Panc1 (cell line): ENCODE data around the gene KCNMB2. TPM values are rescaled to one million over a fixed set of nuclear protein-coding genes. Genes with fewer than 3 reads are reported as not detected.

Source experiments
- ATAC-seq: fragments of 200-7000 bp; cut with Tn5 transposase; 2 replicates; pipeline ENCODE4 v1.9.1; 2020; ENCODE audit warnings: mild to moderate bottlenecking, moderate library complexity
- BruUV-seq: library from RNA; stranded (reverse); fragments of 400-500 nt; replicated peaks from 2 replicates; lab custom pipeline; 2021; lab: Mats Ljungman, UMichigan
- CTCF ChIA-PET: fragments of 300-600 bp; sonication (Branson Sonifier 250); formaldehyde crosslinking; loops from one replicate; lab custom pipeline; 2022; ENCODE audit warnings: antibody characterized with exemption; lab: Charles Lee
- POLR2A ChIA-PET: fragments of 300-600 bp; sonication (Branson Sonifier 250); formaldehyde crosslinking; loops from one replicate; lab custom pipeline; 2022; ENCODE audit warnings: antibody characterized with exemption; lab: Charles Lee
- DNase-seq: peaks from one replicate; pipeline ENCODE4 v3.0.0-alpha.2; 2010; ENCODE audit warnings: low read depth, low spot score
- H3K27ac ChIP-seq: 2 replicates; pipeline ENCODE4 v1.5.1; 2011; ENCODE audit warnings: mild to moderate bottlenecking, low read length, inconsistent platforms
- H3K27me3 ChIP-seq: fragments of 200-500 bp; sonication (Bioruptor generic); 2 replicates; pipeline ENCODE4 v1.6.0; 2014; ENCODE audit warnings: low read length, inconsistent platforms; ENCODE audit not compliant: control insufficient read depth, insufficient read depth
- H3K36me3 ChIP-seq: fragments of 200-500 bp; sonication (Bioruptor generic); 2 replicates; pipeline ENCODE4 v1.5.1; 2014; ENCODE audit warnings: inconsistent platforms, mild to moderate bottlenecking, low read length, moderate library complexity; ENCODE audit not compliant: control insufficient read depth, insufficient read depth
- H3K4me1 ChIP-seq: 2 replicates; pipeline ENCODE4 v1.5.1; 2011; ENCODE audit warnings: inconsistent platforms, mild to moderate bottlenecking, low read length, moderate library complexity; ENCODE audit not compliant: control insufficient read depth, insufficient read depth
- H3K4me3 ChIP-seq, 2 experiments: 2 replicates each; pipeline ENCODE4 v1.5.1; 2011 to 2012; ENCODE audit warnings: low read depth in 2 of 2, low read length in 2 of 2, mild to moderate bottlenecking in 2 of 2, inconsistent platforms in 1 of 2, moderate library complexity in 1 of 2
- H3K9me3 ChIP-seq: fragments of 200-500 bp; sonication (Bioruptor generic); 2 replicates; pipeline ENCODE4 v1.5.1; 2014; ENCODE audit warnings: low read depth, mild to moderate bottlenecking, inconsistent platforms, low read length, moderate library complexity; ENCODE audit not compliant: control insufficient read depth, insufficient read depth
- POLR2AphosphoS5 ChIP-seq: IDR thresholded peaks from 2 replicates; pipeline ENCODE4 v1.6.1; 2012; ENCODE audit warnings: mild to moderate bottlenecking, low read depth, low read length, moderate library complexity
- SIN3A ChIP-seq: IDR thresholded peaks from 2 replicates; pipeline ENCODE4 v1.6.1; 2012; ENCODE audit warnings: low read depth, mild to moderate bottlenecking, low read length, moderate library complexity, borderline replicate concordance; ENCODE audit not compliant: insufficient read depth
- TCF7L2 ChIP-seq: IDR thresholded peaks from 2 replicates; pipeline ENCODE4 v1.6.1; 2011; ENCODE audit warnings: mild to moderate bottlenecking, low read depth, low read length, inconsistent platforms
- in situ Hi-C: cut with HindIII; loops from 2 replicates; pipeline ENCODE4 v1.10.0; 2016; ENCODE audit warnings: low sequenced_read_pairs, low pct_unique_long_range_greater_than_20kb
- intact Hi-C: fragments of 100-400 bp; cut with micrococcal nuclease; formaldehyde crosslinking; loops from one replicate; pipeline ENCODE4 v1.10.0; 2022; ENCODE audit not compliant: unreplicated experiment
- total RNA-seq: library from RNA; stranded (reverse); gene quantifications from one replicate; pipeline ENCODE4 v1.2.1, GENCODE V29; 2021; ENCODE audit not compliant: unreplicated experiment
- TF ChIP-seq, protein P1 (sequence below), 2 experiments: IDR thresholded peaks; 2 replicates each; pipeline ENCODE4 v1.6.1; 2011 to 2012; ENCODE audit warnings: low read depth in 2 of 2, control low read depth in 1 of 2, low read length in 1 of 2, mild to moderate bottlenecking in 1 of 2, moderate library complexity in 1 of 2; ENCODE audit not compliant: insufficient read depth in 1 of 2
- TF ChIP-seq, protein P2 (sequence below): fragments of 450-650 bp; IDR thresholded peaks from 2 replicates; pipeline ENCODE4 v1.5.1; 2017; ENCODE audit warnings: mild to moderate bottlenecking

The KCNMB2 gene
- total RNA-seq, 1 experiment from 2014 or later: not detected

DNA sequence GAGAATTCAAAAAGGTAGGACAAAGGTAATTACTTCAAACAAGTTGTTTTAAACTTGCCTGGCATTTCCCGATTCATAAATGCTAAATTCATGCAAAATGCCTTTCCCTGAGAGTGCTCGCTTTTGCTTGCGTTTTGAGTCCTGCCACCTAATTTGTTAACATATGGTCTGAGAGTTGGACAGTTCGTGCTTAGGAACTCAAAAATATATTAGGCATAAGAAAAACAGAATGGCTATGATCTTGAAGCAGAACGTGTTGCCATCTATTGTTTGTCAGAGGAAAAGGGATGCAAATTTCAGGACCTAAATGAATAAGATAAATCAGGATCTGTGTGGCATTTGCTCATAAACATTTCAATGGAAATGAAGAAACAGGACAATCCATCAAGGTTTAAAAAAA is 339.6 kb downstream of the KCNMB2 start:
- ATAC-seq (no peak), DNase-seq (no peak)
- Histone ChIP-seq H3K4me3 (no peak overlapping the region), H3K36me3 (no peaks in the 10 kb centered on the region), H3K9me3 (no peaks in the 10 kb centered on the region), H3K4me1 (no peaks in the 10 kb centered on the region), H3K27ac (no peak overlapping the region), H3K27me3 (no peaks in the 10 kb centered on the region)
- BruUV-seq: no TSS peak
- ChIA-PET CTCF (no interaction called here), POLR2A (no interaction called here)
- in situ Hi-C loops (no loop called here), intact Hi-C loops (no loop called here)
- TF ChIP-seq, protein P1, sequence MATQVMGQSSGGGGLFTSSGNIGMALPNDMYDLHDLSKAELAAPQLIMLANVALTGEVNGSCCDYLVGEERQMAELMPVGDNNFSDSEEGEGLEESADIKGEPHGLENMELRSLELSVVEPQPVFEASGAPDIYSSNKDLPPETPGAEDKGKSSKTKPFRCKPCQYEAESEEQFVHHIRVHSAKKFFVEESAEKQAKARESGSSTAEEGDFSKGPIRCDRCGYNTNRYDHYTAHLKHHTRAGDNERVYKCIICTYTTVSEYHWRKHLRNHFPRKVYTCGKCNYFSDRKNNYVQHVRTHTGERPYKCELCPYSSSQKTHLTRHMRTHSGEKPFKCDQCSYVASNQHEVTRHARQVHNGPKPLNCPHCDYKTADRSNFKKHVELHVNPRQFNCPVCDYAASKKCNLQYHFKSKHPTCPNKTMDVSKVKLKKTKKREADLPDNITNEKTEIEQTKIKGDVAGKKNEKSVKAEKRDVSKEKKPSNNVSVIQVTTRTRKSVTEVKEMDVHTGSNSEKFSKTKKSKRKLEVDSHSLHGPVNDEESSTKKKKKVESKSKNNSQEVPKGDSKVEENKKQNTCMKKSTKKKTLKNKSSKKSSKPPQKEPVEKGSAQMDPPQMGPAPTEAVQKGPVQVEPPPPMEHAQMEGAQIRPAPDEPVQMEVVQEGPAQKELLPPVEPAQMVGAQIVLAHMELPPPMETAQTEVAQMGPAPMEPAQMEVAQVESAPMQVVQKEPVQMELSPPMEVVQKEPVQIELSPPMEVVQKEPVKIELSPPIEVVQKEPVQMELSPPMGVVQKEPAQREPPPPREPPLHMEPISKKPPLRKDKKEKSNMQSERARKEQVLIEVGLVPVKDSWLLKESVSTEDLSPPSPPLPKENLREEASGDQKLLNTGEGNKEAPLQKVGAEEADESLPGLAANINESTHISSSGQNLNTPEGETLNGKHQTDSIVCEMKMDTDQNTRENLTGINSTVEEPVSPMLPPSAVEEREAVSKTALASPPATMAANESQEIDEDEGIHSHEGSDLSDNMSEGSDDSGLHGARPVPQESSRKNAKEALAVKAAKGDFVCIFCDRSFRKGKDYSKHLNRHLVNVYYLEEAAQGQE (IDR thresholded peaks at IDR 0.05; ENCODE audit: insufficient read depth in 1 of 2, low read depth in 2 of 2, low read length in 1 of 2): no peak
- no peak for TF ChIP-seq SIN3A
- no peak for TF ChIP-seq POLR2AphosphoS5
- TF ChIP-seq, protein P2, sequence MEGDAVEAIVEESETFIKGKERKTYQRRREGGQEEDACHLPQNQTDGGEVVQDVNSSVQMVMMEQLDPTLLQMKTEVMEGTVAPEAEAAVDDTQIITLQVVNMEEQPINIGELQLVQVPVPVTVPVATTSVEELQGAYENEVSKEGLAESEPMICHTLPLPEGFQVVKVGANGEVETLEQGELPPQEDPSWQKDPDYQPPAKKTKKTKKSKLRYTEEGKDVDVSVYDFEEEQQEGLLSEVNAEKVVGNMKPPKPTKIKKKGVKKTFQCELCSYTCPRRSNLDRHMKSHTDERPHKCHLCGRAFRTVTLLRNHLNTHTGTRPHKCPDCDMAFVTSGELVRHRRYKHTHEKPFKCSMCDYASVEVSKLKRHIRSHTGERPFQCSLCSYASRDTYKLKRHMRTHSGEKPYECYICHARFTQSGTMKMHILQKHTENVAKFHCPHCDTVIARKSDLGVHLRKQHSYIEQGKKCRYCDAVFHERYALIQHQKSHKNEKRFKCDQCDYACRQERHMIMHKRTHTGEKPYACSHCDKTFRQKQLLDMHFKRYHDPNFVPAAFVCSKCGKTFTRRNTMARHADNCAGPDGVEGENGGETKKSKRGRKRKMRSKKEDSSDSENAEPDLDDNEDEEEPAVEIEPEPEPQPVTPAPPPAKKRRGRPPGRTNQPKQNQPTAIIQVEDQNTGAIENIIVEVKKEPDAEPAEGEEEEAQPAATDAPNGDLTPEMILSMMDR: no peak
- TF ChIP-seq TCF7L2: no peak

DNA sequence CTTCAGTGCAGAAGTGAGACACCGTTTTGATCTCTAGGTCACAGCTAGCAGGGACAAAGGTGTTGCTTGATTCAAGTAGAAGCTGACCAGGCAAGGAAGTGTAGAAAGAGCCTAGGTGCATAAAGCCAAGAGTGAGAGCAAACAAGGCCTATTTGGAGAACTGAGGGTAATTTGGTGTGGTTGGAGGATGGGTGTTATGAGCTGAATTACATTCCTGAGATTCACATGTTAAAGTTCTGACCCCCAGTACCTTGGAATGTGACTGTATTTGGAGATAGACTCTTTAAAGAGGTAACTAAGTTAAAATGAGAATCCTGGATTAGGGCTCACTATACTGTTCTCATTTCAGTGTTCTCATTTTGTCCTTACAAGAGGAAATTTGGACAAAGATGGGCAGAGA is 344.0 kb downstream of the KCNMB2 start:
- Histone ChIP-seq H3K4me3 (no peak overlapping the region), H3K27ac (no peak overlapping the region), H3K4me1 (no peaks in the 10 kb centered on the region), H3K27me3 (no peaks in the 10 kb centered on the region), H3K9me3 (no peaks in the 10 kb centered on the region), H3K36me3 (no peaks in the 10 kb centered on the region)
- in situ Hi-C loops: no loop called here
- ChIA-PET POLR2A (no interaction called here), CTCF (no interaction called here)
- TF ChIP-seq, protein P2: no peak
- TF ChIP-seq, protein P1 (IDR thresholded peaks at IDR 0.05; ENCODE audit: insufficient read depth in 1 of 2, low read depth in 2 of 2, low read length in 1 of 2): no peak
- TF ChIP-seq SIN3A (no peak), POLR2AphosphoS5 (no peak), TCF7L2 (no peak)
- ATAC-seq: no peak
- no peak for DNase-seq
- no TSS peak for BruUV-seq
- intact Hi-C loops: no loop called here
